HG03060 (cell line): ENCODE data around the gene ARFRP1.
"Not testable (repeated sequence)": the region's sequence is repeated elsewhere in the genome, so short reads cannot be mapped to it uniquely, and the experiment has no call there.

Experiments
- ATAC-seq: cut with Tn5 transposase; IDR thresholded peaks from one replicate; pipeline ENCODE4 v1.9.1; 2021; ENCODE audit warnings: low read depth, moderate number of reproducible peaks; ENCODE audit not compliant: unreplicated experiment

The ARFRP1 gene

GRCh38 chr20:63680427-63680826, 27.3 kb downstream of the ARFRP1 start:
- ATAC-seq: no peak

- no peak for ATAC-seq
Measured at GRCh38 chr20:63679799-63680305, 27.9 kb downstream of the ARFRP1 start.

- no peak for ATAC-seq
Measured at GRCh38 chr20:63678667-63679465, 28.9 kb downstream of the ARFRP1 start.

GRCh38 chr20:63678071-63678470, 29.7 kb downstream of the ARFRP1 start:
- no peak for ATAC-seq

- ATAC-seq: no peak
Measured at GRCh38 chr20:63675681-63676368, 32.0 kb downstream of the ARFRP1 start.

GRCh38 chr20:63673951-63674350, 33.8 kb downstream of the ARFRP1 start:
- ATAC-seq: no peak

GRCh38 chr20:63672666-63673065, 35.1 kb downstream of the ARFRP1 start:
- no peak for ATAC-seq

- not testable (repeated sequence) for ATAC-seq
Measured at GRCh38 chr20:63671695-63672094, 36.1 kb downstream of the ARFRP1 start.

- no peak for ATAC-seq
Measured at GRCh38 chr20:63668351-63668750, 39.4 kb downstream of the ARFRP1 start.

- ATAC-seq: no peak
Measured at GRCh38 chr20:63667858-63668257, 39.9 kb downstream of the ARFRP1 start.

GRCh38 chr20:63665708-63666107, 42.1 kb downstream of the ARFRP1 start:
- no peak for ATAC-seq

- ATAC-seq: no peak
Measured at GRCh38 chr20:63664861-63665594, 42.7 kb downstream of the ARFRP1 start.

GRCh38 chr20:63664143-63664851, 43.5 kb downstream of the ARFRP1 start:
- ATAC-seq: no peak

GRCh38 chr20:63663332-63664066, 44.3 kb downstream of the ARFRP1 start:
- ATAC-seq: no peak

GRCh38 chr20:63662813-63663189, 45.0 kb downstream of the ARFRP1 start:
- ATAC-seq: no peak

GRCh38 chr20:63661959-63662812, 45.6 kb downstream of the ARFRP1 start:
- no peak for ATAC-seq

GRCh38 chr20:63661108-63661507, 46.7 kb downstream of the ARFRP1 start:
- no peak for ATAC-seq

- no peak for ATAC-seq
Measured at GRCh38 chr20:63660622-63661021, 47.2 kb downstream of the ARFRP1 start.

GRCh38 chr20:63660174-63660573, 47.6 kb downstream of the ARFRP1 start:
- not testable (repeated sequence) for ATAC-seq
